A673 (cell line): ENCODE measurements around the gene CHRM5.

Source experiments
- CTCF ChIP-seq: fragments of 300-800, 200-600 bp; sonication (generic); conservative IDR thresholded peaks from 2 replicates; pipeline ENCODE4 v1.5.1; 2017; ENCODE audit warnings: low read depth, mild to moderate bottlenecking, antibody characterized with exemption, low read length, moderate library complexity, mixed read lengths
- EZH2 ChIP-seq: fragments of 200-600 bp; sonication (generic); IDR thresholded peaks from 2 replicates; pipeline ENCODE4 v1.6.1; 2017; ENCODE audit warnings: borderline replicate concordance, low read depth, mild to moderate bottlenecking, mixed read lengths, antibody characterized with exemption, low read length; ENCODE audit not compliant: poor library complexity, severe bottlenecking

GRCh38 chr15:34070003-34070402 lies 101.7 kb downstream of the CHRM5 start:
- TF ChIP-seq EZH2: no peak
- no peak for TF ChIP-seq CTCF
